Adrenal gland (tissue), 12 donors: ENCODE data around the gene SLC26A8. TPM values are rescaled to one million over a fixed set of nuclear protein-coding genes. Genes with fewer than 3 reads are reported as not detected.

ENCODE experiments used
- DNase-seq, 7 donors: peaks; one replicate each; pipeline ENCODE4 v3.0.0-alpha.2; 2019 to 2020
- H3K27ac ChIP-seq, 5 donors: fragments of 200-600 bp; sonication (generic) in 4 of 5; 1 replicate in 3 of 5; 2 replicates in 2 of 5; pipeline versions ENCODE4 v1.5.1 to v1.8.0; 2016 to 2020; ENCODE audit warnings: mild to moderate bottlenecking in 1 of 5
- H3K27me3 ChIP-seq: fragments of 200-600 bp; 2 replicates; pipeline ENCODE4 v1.8.0; 2021
- H3K36me3 ChIP-seq, 2 donors: fragments of 200-600 bp; replicated peaks in 1 of 2; 1 replicate in 1 of 2; 2 replicates in 1 of 2; pipeline versions ENCODE4 v1.5.1 to v1.8.0; 2018 to 2022
- H3K4me1 ChIP-seq, 2 donors: fragments of 200-600 bp; replicated peaks in 1 of 2; 1 replicate in 1 of 2; 2 replicates in 1 of 2; pipeline versions ENCODE4 v1.5.1 to v1.8.0; 2018 to 2021
- H3K4me3 ChIP-seq, 4 donors: fragments of 200-600 bp; sonication (generic) in 3 of 4; one replicate each; pipeline ENCODE4 v1.5.1; 2016 to 2018
- H3K9me3 ChIP-seq, 3 donors: fragments of 200-600 bp; sonication (generic) in 1 of 3; replicated peaks in 1 of 3; 1 replicate in 2 of 3; 2 replicates in 1 of 3; pipeline versions ENCODE4 v1.5.1 to v1.8.0; 2016 to 2021
- CTCF ChIP-seq, 6 experiments: fragments of 450-650 bp in 4 of 6; fragments of 200-600 bp in 2 of 6; sonication (generic) in 1 of 6; IDR thresholded peaks; 1 replicate in 5 of 6; 2 replicates in 1 of 6; pipeline versions ENCODE4 v1.5.1 to v1.8.0; 2016 to 2021; ENCODE audit warnings: antibody characterized with exemption in 6 of 6, mild to moderate bottlenecking in 2 of 6, moderate library complexity in 1 of 6
- POLR2A ChIP-seq, 2 donors: fragments of 450-650 bp; IDR thresholded peaks; one replicate each; pipeline ENCODE4 v1.6.1; 2017; ENCODE audit warnings: antibody characterized with exemption in 2 of 2, mild to moderate bottlenecking in 2 of 2, moderate library complexity in 1 of 2
- WGBS, 4 donors: extraction: QIAGEN DNeasy Blood & Tissue Kit in 2 of 4; methylation state at CpG; one replicate each; pipeline versions ENCODE4 v1.1.5 to v1.1.7; 2013 to 2017; 5-methylcytosine and 5-hydroxymethylcytosine counted together
- intact Hi-C, 2 donors: fragments of 100-400 bp; cut with DNase I; formaldehyde crosslinking; loops; one replicate each; pipeline versions ENCODE4 v1.14.1 to v1.15.0; 2022 to 2023
- polyA plus RNA-seq, 3 donors: library from polyadenylated mRNA; stranded (reverse); fragments of 200-250 nt in 2 of 3; fragments of 350-450 nt in 1 of 3; fragmentation: Illumina TruSeq in 1 of 3; extraction: RNeasy Lipid Tissue Mini Kit (QIAGEN cat#74804) in 1 of 3; gene quantifications; one replicate each; pipeline ENCODE4 v1.2.3, GENCODE V29; 2013 to 2014
- total RNA-seq, 9 donors: library from RNA; depleted of rRNA in 4 of 9; stranded (reverse); fragments of >200 nt in 4 of 9; fragments of 120-200 nt in 1 of 9; fragmentation: NEBNext Ultra II Directional in 1 of 9; extraction: Animal tissue kit (Norgen Biotek cat#: 25700) in 1 of 9; gene quantifications; one replicate each; pipeline versions ENCODE4 v1.1.0 to v1.2.4, GENCODE V29; 2013 to 2023
- donor health status: healthy with polysubstance abuse.
- donor health status: Bipolar disorder and iron deficiency.
- donor health status: DM: yes; HTN: yes; CAD: no.
- donor health status: DM: no; HTN: no; CAD: no.
- donor health status: DM: no; HTN: no; CAD: no.
- donor health status: DM: yes; HTN: yes; CAD: no.

The SLC26A8 gene
- total and polyA plus RNA-seq, 12 donors, result 0.09 to 0.54 (median 0.16) TPM; not detected in 5

GRCh38 chr6:36042618-36043260, 18.3 kb upstream of the SLC26A8 start:
- Histone ChIP-seq H3K4me1 (peaks cover 13 to 32% of the 10 kb centered on the region in 2 donors), H3K36me3 (no peaks in the 10 kb centered on the region), H3K27ac (no peak overlapping the region), H3K4me3 (no peak overlapping the region), H3K27me3 (no peaks in the 10 kb centered on the region), H3K9me3 (no peaks in the 10 kb centered on the region)
- DNase-seq, result no peak
- 94 to 97% (median 96%) methylated on average over 12 of the region's 12 CpGs for WGBS, 4 donors
- TF ChIP-seq CTCF (IDR thresholded peaks at IDR 0.05) (no peak), POLR2A (IDR thresholded peaks at IDR 0.05) (no peak)
- intact Hi-C loops, result no loop called here

DNA sequence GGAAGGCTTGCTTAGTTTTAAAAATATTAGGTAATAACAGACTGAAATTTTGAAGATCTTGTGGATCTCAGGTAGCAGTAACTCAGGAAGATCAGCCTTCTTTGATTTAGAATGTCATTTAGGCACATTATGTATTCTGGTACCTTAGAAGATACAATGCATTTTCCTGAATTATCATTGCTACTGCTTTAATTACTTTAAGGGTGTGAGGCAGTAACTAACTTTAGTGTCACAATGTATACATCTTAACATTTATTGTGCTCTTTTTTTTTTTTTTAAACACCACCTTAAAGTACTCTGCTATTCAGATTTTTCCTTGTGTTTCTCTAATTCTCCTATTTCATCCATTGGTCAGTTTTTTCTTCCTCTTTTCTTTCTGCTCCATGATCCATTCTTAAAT, 16.5 kb upstream of the SLC26A8 start:
- no peaks in the 10 kb centered on the region for H3K36me3 ChIP-seq
- H3K27me3 ChIP-seq, result no peaks in the 10 kb centered on the region
- TF ChIP-seq CTCF (IDR thresholded peaks at IDR 0.05) (no peak), POLR2A (IDR thresholded peaks at IDR 0.05) (no peak)
- H3K9me3 ChIP-seq, result no peaks in the 10 kb centered on the region
- no peak for DNase-seq
- intact Hi-C loops, result no loop called here
- H3K4me3 ChIP-seq, result no peak overlapping the region
- H3K27ac ChIP-seq, result no peak overlapping the region
- H3K4me1 ChIP-seq, result peaks cover 16 to 49% of the 10 kb centered on the region in 2 donors

- Histone ChIP-seq H3K27ac (no peak overlapping the region), H3K27me3 (no peaks in the 10 kb centered on the region), H3K4me1 (peaks cover 24 to 68% of the 10 kb centered on the region in 2 donors), H3K9me3 (no peaks in the 10 kb centered on the region), H3K4me3 (no peak overlapping the region), H3K36me3 (no peaks in the 10 kb centered on the region)
- DNase-seq, result no peak
- intact Hi-C loops, result no loop called here
- TF ChIP-seq CTCF (IDR thresholded peaks at IDR 0.05) (no peak), POLR2A (IDR thresholded peaks at IDR 0.05) (no peak)
Measured at GRCh38 chr6:36039112-36039511, 14.7 kb upstream of the SLC26A8 start.

DNA sequence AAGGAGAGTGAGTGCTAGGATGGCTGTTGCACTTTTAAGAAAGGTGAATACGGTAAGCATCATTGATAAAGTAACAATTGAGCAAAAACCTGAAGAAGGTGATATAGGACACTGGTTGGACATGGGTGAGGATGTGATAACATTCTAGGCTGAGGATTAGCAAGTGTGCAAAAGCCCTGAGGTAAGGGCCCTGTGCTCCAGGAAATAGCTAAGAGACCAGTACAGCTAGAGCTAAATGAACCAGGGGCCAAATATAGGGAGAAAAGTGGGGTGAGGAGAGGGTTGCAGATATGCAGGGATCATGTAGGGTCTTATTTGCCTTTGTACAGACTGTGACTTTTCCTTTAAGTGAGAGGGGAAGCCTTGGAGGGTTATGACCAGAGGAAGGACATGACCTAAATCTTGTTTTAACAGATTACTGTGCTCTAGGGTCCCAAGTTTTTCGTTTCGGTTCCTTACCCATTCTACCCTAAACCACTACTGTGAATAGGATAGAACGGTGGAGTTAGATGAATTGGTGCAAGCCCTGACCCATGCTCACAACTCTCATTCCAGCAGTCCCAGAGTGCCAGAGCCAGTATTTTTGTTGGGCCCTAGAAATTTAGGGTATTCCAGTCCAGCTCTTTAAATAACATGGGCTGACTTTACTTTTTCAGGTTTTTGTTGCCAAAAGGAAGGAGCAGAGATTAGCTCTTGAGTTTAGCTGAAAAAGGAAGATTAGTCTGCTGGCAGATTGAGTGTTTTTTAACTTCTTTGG, 13.9 kb upstream of the SLC26A8 start:
- TF ChIP-seq POLR2A (IDR thresholded peaks at IDR 0.05) (no peak), CTCF (IDR thresholded peaks at IDR 0.05) (no peak)
- 44 to 52% (median 48%) methylated on average over 4 of the region's 4 CpGs for WGBS, 4 donors
- no peaks in the 10 kb centered on the region for H3K27me3 ChIP-seq
- no peak for DNase-seq
- H3K27ac ChIP-seq, result peak overlapping the region in 1 of 5 donors; percentile 13
- peaks cover 30 to 76% of the 10 kb centered on the region in 2 donors for H3K4me1 ChIP-seq
- no peak overlapping the region for H3K4me3 ChIP-seq
- intact Hi-C loops, result no loop called here
- H3K9me3 ChIP-seq, result no peaks in the 10 kb centered on the region
- H3K36me3 ChIP-seq, result no peaks in the 10 kb centered on the region
